ENCODE results near the gene PKN3.
"Not testable (repeated sequence)": the region's sequence is repeated elsewhere in the genome, so short reads cannot be mapped to it uniquely, and the experiment has no call there.

The PKN3 gene

GRCh38 chr9:128702445-128702948 lies at the start of gene PKN3:
PKN3 (plus strand) TSS chr9:128702503; CDS start chr9:128702916, 413 bp downstream.
- peak; percentile 95 for DNase-seq

GRCh38 chr9:128653908-128654307 lies 48.4 kb upstream of the PKN3 start:
- DNase-seq: no peak

GRCh38 chr9:128654481-128654880 lies 47.8 kb upstream of the PKN3 start:
- DNase-seq: no peak

- DNase-seq: peak; percentile 98
Observed at GRCh38 chr9:128656416-128657343, 45.6 kb upstream of the PKN3 start, which contains the start of gene DYNC2I2. DYNC2I2 (minus strand) TSS chr9:128656847; CDS start chr9:128656726, 121 bp downstream.

- no peak for DNase-seq
Observed at GRCh38 chr9:128657344-128657704, 45.0 kb upstream of the PKN3 start.

- no peak for DNase-seq
Observed at GRCh38 chr9:128657796-128658195, 44.5 kb upstream of the PKN3 start.

GRCh38 chr9:128666481-128666941 lies 35.8 kb upstream of the PKN3 start:
- not testable (repeated sequence) for DNase-seq

GRCh38 chr9:128669786-128670185 lies 32.5 kb upstream of the PKN3 start:
- DNase-seq: no peak

GRCh38 chr9:128675382-128675781 lies 26.9 kb upstream of the PKN3 start:
- DNase-seq: no peak

GRCh38 chr9:128677794-128678193 lies 24.5 kb upstream of the PKN3 start:
- DNase-seq: no peak

- DNase-seq: peak; percentile 79
Observed at GRCh38 chr9:128683340-128684064, 18.8 kb upstream of the PKN3 start.

- no peak for DNase-seq
Observed at GRCh38 chr9:128684065-128684324, 18.3 kb upstream of the PKN3 start.

- peak; percentile 89 for DNase-seq
Observed at GRCh38 chr9:128684325-128685199, 17.7 kb upstream of the PKN3 start.

GRCh38 chr9:128685636-128686489 lies 16.4 kb upstream of the PKN3 start:
- peak; percentile 73 for DNase-seq

GRCh38 chr9:128687453-128687852 lies 14.8 kb upstream of the PKN3 start:
- DNase-seq: no peak

- DNase-seq: peak; percentile 98
Observed at GRCh38 chr9:128688501-128689292, 13.6 kb upstream of the PKN3 start, which contains the start of gene SET. SET (plus strand) TSS chr9:128689222; CDS start chr9:128689583, 361 bp downstream.

- DNase-seq: peak; percentile 79
Observed at GRCh38 chr9:128689293-128689774, 13.0 kb upstream of the PKN3 start.

- peak; percentile 82 for DNase-seq
Observed at GRCh38 chr9:128689820-128690683, 12.3 kb upstream of the PKN3 start.

GRCh38 chr9:128690684-128691034 lies 11.6 kb upstream of the PKN3 start:
- DNase-seq: no peak

- not testable (repeated sequence) for DNase-seq
Observed at GRCh38 chr9:128693738-128694137, 8.6 kb upstream of the PKN3 start.

All from hematopoietic multipotent progenitor cell treated with erythropoietin and hydrocortisone succinate and interleukin-3 and kit ligand, for 4 days (in vitro differentiated cells).